Measurements from ENCODE around the gene SLC1A2. TPM values are rescaled to one million over a fixed set of nuclear protein-coding genes. Genes with fewer than 3 reads are reported as not detected.

The SLC1A2 gene
- total RNA-seq (2014; rRNA removed; shearing (Covaris generic)), result 0.39 and 0.48 TPM in 2 replicates

DNA sequence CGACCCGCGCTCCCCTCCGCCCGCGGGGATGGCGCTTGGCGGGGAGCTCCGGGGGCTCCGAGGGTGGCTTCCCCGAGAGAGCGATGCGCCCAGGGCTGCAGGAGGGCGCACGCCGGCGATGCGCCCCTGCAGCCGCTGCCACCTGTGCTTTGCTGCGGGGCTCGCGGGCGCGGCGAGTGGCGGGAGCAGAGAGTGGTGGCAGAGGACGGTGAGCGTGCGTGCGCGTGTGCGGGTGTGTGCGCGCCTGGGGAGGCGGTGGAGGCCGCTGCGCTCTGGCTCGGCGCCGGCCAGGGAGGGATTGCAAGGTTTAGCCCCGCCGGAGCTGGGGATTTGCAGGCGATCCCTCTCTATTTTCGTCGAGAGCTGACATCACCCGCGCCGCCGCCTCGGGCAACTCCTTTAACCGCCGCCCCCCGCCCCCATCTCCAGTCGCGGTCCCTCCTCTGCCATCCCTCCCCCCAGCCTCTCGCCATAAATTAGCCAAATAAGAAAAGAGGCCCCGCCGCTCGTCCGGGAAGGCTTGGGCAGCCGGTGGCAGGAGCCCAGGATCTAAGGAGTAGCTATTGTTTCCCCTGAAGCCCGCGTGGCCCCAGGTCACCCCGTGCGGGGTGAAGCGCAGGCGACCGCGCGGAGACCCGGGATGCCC, at the start of gene SLC1A2:
TSS of gene SLC1A2 (minus strand) at position 375 of the 646 bp plus-strand sequence. CDS start 592 bp downstream, outside the sequence.
- DNase-seq (ENCODE audit: low read depth), result peak; percentile 11

DNA sequence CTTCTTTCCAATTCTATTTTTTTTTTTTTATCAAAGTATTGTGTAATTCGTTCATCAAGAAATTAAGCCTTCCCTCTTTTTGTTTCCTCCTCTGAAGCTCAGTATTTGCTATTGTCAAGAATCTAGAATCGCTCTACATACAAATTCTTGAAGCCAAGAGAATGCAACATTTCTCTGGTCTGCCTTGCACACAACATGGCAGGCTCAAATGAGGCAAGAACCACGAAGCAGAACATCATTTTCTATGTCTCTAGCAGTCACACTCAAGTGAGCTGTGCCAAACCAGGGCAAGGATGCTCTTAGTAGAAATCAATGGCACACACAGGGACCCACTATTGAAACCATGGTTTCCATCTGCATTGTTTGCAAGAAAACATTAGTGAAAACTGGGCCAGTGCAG, 46.7 kb upstream of the SLC1A2 start:
- no peak for DNase-seq (ENCODE audit: low read depth)

DNA sequence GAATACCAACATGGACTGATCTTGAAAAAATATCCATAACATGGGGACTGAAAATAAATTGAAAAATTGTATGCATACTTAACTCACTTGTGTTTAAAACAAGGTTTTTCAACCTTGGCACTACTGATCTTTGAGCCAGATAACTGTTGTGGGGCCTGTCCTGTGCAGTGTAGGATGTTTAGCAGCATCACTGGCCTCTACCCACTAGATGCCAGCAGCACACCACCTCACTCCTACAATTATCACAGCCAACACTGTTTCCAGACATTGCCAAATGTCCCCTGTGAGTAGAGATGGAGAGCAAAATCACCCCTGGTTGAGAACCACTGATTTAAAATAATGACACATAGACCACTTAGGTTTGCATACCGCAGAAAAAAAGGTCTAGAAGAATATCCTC, 45.0 kb upstream of the SLC1A2 start:
- peak; percentile 26 for DNase-seq (ENCODE audit: low read depth)

DNA sequence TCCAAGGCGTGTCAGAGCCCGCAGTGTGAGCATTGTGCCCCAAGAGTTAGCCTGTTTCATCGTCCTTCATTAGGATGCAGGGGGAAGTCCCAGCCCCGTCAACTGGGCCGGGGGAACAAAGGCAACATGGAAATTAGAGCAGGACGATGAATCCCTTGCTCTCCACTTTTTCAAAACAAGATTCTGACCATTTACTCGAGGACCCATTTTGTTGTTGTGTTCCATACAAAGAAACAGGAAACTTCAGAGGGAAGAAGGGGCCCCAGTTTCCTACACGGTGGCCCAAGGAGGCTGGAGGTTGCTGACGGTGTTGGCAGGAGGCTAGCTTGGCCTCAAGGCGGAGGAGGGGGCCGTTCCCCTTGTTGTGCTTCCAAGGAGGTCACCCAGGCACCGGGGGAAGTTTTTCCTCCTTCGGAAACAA, 44.0 kb upstream of the SLC1A2 start:
- no peak for DNase-seq (ENCODE audit: low read depth)

DNA sequence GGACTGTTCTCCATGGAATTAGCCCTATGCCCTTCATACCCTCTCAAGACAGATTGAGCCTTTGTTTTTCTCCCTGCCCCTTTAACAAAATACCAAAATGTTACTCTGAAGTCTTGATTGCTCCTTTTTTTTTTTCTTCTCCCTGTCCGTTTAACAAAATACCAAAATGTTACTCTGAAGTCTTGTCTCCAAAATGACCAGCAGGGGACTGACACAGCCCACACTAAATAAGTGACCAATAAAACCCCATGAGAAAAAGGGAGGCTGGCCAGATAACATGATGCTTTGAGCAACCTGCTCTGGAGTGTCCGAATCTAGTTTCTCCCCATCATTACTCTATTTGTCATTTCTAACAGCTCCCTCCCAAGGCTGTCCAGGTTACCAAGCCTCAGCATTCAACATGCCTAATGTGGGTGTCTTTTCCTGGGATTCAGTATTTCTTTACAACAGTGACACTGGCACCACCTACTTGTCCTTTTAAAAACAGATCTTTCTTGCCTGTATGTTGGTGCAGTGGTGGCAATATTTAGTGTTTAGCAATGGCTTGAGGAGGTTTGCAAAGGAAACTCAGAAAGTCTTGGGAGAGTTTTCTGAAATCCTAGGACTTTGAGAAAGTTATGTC, 42.7 kb upstream of the SLC1A2 start:
- DNase-seq (ENCODE audit: low read depth), result no peak

DNA sequence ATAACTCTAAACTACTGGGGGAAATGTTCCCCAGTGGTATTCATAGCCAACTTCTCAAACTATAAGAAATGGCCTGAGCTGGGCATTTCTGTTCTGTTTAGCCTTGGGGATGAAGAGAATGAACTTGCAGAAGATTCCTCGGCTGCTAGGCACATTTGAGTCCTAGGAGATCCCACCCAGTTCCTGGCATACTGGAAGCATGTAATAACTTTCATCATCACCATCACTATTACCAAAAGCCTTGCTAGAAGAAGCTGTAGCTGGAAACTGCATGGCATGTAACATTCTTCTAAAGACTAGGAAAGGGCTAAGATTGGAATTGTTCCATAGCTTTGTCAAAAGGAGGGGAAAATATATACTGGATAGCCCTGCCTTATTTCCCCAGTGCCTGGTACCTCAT, 40.1 kb upstream of the SLC1A2 start:
- no peak for DNase-seq (ENCODE audit: low read depth)

DNA sequence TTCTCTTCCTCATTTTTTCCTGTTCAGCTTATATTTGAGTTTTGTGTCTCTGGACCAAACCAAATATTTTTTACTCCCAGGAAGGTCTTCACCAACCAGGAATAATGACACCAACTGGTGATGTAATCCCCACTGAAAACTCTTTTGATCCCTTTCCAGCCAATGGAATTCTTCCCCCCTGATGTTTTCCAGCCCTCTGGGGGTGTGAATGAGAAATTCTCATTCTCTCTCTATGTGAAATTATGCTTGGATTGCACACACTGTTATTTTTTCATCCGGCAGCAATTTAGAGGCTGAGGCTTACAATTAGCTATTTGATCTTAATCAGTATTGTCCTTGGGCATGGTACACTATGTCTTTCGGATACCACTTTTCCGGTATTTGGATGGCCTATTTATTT, 39.5 kb upstream of the SLC1A2 start:
- no peak for DNase-seq (ENCODE audit: low read depth)

DNA sequence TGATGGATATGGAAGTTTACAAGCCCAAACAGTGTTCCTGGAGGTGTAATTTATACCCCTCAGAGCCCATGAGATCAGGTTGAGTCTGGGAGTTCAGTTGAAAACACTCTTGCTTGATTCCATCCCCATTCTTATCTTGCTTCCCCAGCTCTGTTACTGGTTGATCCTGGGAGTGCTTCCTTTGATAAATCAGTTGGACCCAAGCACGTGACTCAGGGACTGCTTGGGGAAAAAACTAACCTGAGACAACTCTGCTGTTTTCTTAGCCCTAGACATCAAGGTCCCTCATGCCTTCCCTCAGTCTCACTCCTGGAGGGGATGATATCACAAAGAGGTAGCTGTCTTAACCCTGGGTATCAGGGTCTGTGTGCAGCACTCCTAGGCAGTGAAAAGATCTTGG, 35.0 kb upstream of the SLC1A2 start:
- no peak for DNase-seq (ENCODE audit: low read depth)

DNA sequence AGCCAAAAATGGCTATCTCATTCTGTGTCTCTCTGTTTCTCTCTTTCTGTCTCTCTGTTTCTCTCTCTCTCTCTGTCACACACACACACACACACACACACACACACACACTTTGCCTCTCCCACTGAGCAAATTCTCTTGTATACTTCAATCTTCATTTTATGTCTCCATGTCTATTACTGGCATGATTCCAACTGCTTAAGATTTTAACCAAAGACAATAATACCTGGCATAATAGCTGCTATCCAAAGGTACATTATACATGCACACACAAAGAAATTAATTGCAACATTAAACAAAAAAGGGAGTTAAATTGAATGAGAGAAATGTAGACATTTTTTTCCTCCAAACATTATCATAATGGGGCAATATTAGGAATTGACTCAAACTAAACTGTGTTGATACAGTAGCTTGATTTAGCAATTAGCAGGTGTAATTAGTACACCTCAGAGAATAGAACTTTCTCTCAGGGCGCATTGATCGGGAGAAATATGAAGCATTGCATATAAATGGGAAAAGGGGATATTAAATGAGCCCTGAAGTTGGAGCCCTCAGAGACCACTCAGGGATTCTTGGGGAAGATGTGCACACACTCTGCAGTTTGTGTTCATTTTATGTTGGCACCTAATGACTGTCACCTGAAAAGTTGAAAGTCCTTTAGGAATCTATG, 17.4 kb upstream of the SLC1A2 start:
- DNase-seq (ENCODE audit: low read depth), result no peak

DNA sequence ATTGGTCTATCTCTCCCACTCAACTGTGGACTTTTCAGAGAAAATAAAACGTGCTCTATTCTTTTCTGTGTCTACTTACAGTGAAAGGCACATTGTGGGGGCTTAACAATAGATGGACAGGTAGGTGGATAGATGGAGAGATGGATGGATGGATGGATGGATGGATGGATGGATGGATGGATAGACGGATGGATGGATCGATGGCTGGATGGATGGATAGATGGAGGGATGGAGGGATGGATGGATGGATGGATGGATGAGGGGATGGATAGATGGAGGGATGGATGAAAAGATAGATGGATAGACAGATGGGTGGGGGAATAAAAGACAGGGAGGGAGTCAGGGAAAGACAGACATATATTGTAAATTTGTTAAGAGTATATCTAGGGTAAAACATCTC, 14.2 kb upstream of the SLC1A2 start:
- no peak for DNase-seq (ENCODE audit: low read depth)

DNA sequence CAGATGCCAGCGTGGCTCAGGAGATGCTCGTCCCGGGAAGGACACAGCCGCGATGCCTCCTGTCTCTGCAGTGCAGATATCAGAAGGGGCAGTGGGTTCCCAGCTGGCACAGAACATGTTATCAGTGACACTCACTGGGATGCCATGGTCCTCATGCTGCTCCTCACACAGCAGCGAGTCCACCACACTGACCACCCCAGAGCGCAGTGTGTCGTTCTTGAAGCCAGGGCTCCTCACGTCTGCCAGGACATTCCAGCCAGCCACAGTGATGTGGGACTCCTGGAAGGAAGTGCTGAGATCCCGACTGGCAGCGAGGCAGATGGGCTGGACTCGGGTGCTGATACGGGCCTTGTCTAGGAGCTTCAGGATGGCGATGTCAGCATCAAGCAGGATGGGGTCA, 13.1 kb upstream of the SLC1A2 start:
- DNase-seq (ENCODE audit: low read depth), result no peak

DNA sequence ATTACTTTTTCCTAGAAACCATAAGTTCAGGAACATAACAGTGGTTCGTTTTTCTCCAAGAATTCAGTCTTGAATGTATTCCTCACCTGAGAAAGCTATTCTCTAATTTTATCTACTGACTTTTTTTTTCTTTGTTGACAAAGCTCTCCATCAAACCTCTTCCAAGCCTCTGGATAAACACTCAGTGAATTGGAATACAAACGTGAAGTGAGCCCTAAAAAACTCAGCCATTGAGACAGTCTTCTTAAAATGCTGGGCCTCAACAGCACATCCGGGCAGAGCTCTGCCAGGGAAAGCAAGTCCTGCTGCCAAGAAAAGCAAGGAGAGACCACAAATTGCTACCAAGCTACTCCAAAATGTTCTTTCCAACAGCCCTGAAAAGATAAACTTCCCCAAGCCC, 7.7 kb upstream of the SLC1A2 start:
- DNase-seq (ENCODE audit: low read depth), result peak; percentile 40

DNA sequence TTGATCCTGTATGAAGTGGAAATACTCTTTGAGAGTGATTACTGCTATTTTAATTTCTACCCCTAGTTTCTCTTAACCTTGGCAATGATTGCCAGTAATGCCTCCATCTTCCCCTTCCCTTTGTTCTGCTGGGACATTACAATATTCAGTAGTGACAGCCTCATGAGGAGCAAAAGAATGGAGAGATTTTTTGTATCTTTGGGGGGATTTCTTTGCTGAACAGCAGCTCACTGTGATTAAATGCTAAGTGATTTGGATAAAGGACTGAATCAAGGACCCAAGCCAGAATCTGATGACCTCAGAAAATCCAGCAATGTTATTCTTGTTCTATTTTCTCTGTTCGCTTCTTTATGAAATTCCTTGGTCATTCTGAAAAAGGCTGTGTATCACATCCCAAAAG, 7.0 kb upstream of the SLC1A2 start:
- DNase-seq (ENCODE audit: low read depth), result no peak

DNA sequence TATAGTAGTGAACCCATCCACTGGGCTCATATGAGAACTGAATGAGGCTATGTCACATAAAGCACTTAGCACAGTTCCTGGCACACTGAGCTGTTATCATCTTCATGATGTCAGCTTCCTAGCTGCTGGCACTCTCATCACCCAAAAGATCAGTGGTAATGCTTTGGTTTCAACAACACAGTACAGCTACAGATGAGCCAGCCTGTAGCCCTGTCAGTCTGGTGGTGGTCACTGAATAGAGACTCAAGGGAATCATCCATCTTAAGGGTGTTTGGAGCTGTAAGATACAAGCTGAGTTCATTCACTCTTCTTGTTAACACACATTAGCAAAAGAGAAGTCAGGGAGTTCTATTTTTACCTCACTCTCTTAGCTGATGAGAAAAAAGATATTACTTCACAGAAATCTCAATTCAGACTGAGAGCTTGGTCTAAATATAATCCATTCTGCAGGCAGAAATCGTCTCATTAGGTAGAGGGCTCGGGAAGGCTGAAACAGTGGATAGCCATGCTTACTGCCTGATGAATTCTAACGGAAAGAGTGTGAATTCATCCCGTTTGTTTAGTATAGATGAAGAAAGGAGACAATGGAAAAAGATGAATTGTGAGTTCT, 6.3 kb upstream of the SLC1A2 start:
- DNase-seq (ENCODE audit: low read depth), result no peak

DNA sequence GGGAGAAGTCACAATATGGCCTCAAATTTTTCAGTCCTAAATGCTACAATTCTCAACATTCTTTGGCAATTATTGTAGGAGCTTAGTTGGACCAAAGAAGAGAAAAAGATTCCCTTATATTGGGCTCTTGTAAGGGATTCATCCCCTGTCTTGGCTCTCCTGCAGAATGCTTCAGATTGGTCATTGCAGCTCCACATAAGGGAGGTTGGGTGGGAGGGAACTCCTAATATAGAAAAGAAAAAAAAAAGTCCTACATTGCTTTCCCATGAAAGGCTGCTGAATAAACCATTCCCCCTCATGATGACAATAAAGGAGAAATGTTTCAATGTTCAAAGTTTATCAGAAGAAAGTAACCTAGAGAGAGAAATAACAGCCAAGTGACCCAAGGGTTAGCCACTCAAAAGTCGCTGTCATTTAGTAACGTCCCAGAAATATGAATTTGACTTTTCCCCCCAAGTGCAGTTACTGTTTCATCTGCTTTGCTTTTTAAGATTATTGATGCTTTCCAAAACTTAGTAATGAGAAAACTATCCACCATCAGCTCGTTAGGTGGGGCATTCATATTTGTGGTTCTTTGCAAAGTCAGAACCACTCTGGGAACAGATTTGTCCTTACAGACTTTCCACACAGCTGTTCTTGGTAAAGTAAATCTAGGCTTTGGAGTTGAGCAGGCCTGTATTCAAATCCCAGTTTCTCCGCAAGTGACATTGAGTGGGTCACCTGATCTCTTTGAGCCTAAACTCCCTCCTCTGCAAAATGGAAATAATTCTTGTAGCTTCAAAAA, 5.0 kb upstream of the SLC1A2 start:
- DNase-seq (ENCODE audit: low read depth), result no peak

DNA sequence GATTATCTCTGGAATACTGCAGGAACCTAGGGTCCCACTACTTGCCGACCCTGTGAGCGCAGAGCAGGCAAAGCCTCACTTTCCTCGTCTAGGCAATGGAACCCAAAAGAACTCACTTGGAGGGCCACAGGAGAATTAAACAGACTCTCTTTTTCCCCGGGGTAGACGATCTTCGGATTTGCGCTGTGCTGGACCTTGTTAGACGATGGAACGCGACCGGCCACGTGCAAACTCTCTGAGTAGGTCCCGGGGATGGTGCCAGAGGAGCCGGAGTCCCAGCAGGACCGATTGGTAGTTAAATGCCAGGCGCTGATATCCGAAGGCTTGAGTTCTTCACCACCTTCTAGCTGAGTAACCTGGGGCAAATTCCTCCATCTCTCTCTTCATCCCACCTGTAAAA, 1.0 kb upstream of the SLC1A2 start:
- no peak for DNase-seq (ENCODE audit: low read depth)

DNA sequence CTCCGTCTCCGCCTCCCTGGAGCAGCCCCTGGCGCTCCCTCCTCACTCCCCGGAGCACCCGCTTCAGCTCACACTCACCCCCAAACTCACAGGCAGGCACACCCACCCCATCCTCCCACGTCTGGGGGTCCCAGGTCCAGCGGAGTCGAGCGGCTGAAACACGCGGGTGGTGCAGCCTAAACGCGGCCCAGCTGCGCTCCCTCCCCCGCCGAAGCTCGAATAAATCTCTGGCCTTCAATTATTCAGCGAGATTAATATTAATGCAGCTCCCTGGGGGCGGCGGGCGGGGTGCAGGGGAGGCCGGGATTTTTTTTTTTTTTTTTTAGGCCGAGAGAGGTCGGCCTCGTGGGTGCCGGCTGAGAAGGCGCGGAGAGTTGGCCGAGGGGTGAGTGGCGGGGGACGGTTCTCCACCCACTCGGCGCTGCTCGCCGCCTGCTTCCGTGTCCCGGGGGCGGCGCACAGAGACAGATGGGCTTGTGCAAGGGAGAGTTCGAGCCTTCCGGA, 524 bp upstream of the SLC1A2 start:
- no peak for DNase-seq (ENCODE audit: low read depth)

DNA sequence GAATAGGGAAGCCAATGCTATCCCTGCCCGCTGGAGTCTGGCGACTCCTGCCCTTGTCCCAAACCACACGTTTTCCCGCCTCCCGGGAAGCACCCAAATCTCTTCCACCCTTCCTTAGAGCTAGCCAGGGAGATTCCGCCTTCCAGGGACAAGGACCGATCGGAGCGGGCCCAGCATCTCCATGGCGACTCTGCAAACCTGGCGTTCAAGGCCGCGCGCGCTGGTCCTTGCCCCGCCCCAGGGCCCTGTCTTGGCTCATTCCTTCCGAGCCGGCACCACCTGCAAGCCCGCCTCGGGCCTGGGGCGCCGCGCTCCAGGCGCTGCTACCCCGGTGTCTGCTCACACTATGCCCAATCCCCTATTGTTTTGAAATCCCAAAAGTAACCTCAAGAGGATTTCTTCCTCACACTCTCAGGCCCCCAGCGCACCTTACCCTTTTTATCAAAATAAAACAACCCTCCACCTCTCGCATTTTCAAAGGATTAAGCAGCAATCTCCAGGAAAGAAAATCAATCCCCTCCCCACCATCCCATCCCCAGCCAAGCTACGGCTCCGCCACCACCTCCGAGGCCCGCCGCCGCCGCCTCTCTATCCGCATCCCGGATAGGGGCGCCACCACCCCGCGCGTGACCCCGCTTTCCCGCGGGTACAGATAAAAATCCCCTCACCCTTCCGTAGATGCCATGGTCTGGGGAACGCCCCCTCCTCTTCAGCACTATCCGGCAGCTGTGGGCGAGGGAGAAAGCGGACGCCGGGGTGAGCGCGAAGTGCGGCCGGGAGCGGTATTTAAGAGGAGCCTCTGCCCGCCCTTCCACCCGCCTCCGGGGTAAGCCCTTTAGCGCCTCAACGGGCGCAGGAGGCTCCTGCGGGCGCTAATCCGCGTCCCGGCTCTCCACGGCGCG, 825 bp downstream of the SLC1A2 start:
- DNase-seq (ENCODE audit: low read depth), result no peak

DNA sequence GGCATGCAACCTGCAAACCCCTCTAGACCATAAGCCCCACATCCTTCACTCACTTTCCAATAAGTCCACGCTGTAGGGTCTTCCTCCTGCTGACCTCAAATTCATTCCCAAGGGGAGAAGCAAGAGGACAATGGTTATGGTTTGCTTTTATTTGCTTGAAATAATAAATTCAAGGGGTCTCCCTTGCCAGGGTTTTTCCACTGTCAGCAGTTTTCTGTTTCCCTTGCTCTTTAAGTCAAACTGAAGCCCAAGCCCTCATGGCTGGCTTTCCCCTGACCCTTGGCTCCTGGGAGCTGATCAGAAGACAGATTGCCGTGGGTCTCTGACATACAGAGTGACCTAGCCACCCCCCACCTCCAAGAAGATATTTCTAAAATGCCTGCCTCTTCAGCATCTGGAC, 3.9 kb downstream of the SLC1A2 start:
- no peak for DNase-seq (ENCODE audit: low read depth)

DNA sequence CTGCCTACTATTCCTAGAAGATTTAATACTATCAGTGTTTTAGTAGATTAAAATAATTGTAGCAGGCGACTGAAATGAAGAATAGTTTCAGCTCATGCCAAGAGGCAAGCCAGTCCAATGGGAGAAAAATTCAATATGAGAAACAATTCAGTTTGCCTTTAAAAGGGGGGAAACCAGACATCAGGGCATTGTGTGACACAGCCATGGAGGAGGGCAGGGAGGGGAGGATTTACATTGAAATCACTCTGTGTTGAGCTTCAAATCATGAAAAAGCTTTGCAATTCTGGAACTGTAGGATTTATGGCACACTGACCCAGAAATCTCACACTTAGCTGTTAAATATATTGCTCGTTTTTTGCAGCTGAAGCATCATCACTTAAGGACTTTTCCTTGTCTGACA, 4.6 kb downstream of the SLC1A2 start:
- no peak for DNase-seq (ENCODE audit: low read depth)

DNA sequence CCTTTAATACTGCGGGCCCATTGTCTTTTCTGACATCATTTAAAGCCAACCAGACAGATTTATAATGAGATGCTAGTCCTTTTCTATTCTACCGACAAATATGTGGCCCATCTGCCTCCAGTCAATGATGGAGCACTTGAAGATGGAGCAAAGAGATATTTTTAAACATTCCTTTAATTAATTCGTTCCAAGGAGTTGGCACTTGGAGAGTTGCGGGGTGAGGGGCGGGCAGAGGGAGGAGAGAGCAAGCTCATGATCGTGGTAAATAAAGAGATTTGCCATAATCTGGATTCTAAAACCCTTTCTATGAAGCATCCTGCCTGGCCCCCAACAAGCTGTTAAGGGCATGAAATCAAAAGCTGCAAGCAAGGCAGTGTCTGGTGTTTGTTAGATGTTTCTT, 5.0 kb downstream of the SLC1A2 start:
- DNase-seq (ENCODE audit: low read depth), result no peak
